SKM-1 treated with dmso at 0.1 percent for 144 hours (cell line): ENCODE measurements around the gene CACNA2D2.
A peak's percentile ranks its signal among the peaks of the same experiment; 100 is the strongest.

ENCODE experiments used
- DNase-seq: peaks from one replicate; lab custom pipeline; 2025; ENCODE audit not compliant: unreplicated experiment; lab: John Stamatoyannopoulos, UW

CACNA2D2 gene

GRCh38 chr3:50433954-50434353 lies 69.5 kb downstream of the CACNA2D2 start:
- DNase-seq, result no peak

DNA sequence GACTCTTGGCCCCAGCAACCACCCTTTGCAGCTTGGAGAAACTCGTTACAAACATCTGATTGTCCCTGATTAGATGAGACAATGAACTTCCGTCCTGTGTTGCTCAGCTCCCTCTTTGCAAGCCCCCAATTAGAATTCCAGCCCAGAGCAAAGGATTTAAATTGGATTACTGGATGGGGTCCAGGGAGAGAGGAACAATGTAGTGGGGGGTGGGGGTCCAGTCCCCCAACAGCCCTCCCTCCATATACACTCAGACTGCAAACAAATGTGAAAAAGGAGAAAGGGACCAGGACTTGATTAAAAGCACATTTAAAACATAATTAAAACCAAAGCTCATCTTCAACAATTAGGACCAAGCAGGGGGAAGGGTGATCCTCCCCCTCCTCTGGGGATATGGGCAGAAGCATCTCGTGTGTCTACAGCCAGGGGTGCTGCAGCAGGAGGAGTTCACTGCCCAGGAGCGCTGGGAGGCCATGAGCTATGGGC lies 72.4 kb downstream of the CACNA2D2 start:
- no peak for DNase-seq

GRCh38 chr3:50430191-50430590 lies 73.2 kb downstream of the CACNA2D2 start:
- DNase-seq, result no peak

- no peak for DNase-seq
Observed at GRCh38 chr3:50428007-50428633, 75.3 kb downstream of the CACNA2D2 start.

DNA sequence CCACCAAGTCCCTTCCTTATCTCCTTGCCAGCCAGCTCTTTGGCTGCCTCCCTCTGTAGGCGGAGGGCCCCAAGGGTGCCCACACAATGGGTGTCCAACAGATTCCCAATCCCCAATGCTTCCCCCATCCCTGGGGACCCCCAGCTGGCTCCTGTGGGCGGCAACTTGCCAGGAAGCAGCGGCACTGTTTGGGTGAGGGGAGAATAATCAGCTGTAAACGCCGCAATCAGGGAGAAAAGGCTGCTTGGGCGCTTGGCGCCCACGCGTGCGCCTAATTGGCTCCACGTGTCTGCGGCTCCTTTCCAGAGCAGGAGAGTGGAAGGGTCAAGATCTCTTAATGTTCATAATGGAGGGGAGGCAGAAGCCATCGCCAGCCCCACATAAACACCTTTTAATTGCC lies 76.2 kb downstream of the CACNA2D2 start:
- no peak for DNase-seq

DNA sequence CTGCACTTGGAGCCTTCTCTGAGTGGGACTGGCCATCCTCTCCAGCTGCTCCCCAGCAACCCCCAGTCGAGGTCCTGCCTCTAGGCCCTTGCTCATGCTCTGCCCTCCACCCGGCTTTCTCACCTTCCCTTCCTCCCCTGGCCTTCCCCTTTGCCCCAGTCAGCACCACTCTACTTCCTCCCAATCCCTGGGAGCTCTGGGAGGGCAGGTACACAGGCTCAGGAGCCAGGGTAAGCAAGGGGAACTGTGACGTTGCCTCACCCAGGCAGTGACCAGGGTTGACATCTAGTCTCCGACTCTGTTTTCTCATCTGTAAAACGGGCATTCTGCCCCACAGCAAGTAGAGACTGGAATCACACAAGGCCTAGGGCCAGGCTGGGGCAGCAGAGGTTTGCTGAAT lies 77.5 kb downstream of the CACNA2D2 start:
- DNase-seq, result no peak

DNA sequence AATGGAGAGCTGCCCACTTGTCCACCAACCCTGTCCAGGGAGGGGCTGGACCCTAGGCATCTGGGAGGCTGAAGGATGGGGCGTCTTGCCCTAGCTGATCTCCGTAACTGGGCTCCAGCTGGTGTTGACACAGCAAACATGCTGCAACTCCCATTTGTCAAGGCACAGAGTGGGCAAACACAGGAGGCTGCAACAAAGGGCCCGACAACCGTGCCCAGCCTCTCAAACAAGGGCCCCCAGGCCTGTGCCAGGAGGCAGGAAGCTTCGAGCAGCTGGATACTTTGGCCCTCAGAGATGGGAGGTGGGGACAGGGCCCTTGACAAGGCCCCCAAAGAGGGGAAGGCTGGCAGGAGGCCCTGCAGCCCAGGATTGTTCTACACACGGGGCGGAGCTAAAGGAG lies 79.9 kb downstream of the CACNA2D2 start:
- no peak for DNase-seq

DNA sequence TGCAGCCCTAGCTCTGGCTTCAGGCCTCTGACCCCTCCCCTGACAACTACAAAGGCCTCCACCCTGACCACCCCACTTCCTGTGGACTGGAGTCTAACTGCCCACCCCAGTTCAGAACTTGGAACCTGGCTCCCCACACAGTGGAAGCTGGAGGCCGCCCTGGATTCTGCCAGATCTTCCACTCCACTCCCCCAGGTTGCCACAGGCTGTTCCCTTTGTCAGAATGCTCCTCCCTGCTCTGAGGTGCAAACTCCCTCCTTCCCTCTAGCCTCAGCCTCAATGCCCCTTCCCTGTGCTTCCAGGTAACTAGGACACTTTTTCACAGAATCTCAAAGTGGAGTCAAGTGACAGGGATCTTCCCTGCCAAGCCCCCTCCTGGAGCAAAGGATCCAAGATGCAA lies 81.3 kb downstream of the CACNA2D2 start:
- DNase-seq, result no peak

GRCh38 chr3:50419595-50420370 lies 83.7 kb downstream of the CACNA2D2 start:
- DNase-seq, result no peak

DNA sequence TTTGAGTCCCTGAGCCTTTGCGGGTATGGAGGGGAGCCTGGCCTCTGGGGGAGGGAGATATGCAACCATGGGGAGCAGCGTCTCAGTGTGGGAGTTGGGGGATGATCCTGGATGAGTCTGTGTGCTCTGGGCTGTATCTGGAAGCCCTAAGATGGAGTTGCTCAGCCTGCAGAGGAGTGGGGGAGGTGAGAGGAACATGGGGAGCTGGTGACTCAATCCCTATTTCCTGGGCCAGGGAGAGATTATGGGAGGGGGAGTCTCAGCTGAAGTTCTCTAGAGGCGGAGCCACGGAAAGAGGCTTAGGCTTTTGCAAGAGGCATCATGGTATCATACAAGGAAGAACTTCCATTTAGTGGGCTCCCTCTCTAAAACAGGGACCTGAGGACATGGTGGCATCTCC lies 84.6 kb downstream of the CACNA2D2 start:
- DNase-seq, result peak; percentile 58

GRCh38 chr3:50417637-50418033 lies 85.8 kb downstream of the CACNA2D2 start:
- no peak for DNase-seq

DNA sequence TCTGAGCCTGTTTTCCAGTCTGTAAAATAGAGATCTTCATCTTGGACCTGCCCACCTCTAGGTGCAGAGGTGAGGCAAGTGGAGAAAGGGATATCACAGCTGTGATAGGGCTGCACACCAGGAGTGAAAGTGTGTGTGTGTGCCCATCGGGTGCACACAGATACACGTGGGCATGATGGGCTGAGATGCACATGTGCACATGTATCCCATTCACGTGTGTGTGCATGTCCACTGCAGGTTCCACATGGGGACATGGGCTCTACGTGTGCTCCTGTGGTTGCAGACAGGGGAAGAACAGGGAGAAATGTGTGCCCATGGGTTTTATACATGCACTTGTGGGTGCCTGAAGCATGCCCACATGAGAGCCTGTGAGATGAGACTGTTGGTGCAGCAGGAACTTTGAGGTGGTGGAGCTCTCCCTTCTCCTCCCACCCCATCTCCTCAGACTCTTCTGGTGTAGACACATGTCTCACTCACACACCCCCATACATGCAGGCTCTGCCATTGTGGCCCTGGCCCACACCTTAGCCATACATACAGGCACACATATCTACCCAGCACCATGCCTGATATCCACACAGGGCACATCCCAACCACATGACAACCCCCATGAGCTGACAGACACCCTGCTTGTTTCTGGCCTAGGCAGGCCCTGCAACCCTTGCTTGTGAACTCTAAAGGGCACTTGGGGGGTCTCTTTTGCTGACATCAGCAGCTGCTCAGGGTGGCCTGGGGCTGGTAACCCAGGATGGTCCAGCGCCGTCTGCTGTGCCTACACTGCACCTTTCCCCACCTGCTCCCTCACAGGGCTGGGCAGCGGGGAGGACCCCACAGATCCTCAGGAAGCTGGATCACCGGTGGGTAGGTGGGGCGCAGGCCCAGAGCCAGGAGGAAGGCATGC lies 86.4 kb downstream of the CACNA2D2 start:
- no peak for DNase-seq

DNA sequence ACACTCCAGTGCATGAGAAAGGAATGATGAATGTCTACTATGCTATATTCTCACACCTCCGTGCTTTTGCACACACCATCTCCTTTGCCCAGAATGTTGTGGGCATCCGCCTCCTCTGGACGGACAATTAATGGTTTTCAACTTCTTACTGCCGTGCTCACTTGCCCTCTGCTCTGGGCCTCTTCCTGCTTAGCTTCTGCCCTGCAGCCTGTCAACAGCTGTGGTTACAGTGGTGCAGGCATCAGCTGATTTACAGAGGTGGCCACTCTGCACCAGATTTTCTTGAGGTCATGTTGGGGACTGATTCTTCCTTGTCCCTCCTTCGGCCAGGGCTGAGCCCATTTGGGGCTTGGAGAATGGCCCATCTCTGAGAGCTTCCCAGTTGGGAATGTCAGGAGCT lies 87.6 kb downstream of the CACNA2D2 start:
- DNase-seq, result no peak

DNA sequence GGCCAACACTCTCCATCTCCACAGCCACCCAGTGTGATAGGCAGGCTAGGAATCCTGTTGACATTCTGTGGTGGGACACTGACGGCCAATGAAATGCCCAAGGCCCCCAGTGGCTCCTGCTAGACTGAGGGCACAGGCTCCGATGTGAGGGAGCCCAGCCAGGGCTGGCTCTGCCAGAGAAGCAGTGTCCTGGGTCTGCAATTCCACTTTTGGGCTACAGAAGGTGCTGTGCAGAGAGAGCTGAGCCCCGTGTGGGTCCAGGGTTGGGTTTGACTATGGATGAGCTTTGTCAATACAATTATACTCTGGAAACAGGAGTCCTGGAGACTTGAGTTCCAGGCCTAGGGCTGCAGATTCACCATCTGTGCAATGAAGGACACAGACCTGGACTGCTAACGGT lies 88.4 kb downstream of the CACNA2D2 start:
- DNase-seq, result no peak

DNA sequence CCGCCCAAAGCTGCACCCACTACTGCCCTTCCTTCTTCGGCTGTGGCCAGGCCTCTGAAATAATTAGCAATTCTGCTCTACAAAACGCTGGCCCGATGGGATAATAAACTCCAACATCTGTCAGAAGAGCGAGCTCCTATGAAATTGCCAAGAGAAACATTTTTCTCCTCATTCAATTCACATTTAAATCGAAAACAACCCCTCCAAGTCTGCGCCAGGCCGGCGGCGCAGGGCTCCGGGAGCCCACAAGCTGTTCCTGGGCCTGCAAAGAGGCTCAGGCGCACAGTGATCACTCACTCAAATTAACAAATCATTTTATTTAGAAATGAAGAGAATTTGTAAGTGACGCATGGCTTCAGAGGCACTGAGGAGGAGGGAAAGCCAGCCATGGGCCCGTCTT lies 88.8 kb downstream of the CACNA2D2 start:
- DNase-seq, result no peak

DNA sequence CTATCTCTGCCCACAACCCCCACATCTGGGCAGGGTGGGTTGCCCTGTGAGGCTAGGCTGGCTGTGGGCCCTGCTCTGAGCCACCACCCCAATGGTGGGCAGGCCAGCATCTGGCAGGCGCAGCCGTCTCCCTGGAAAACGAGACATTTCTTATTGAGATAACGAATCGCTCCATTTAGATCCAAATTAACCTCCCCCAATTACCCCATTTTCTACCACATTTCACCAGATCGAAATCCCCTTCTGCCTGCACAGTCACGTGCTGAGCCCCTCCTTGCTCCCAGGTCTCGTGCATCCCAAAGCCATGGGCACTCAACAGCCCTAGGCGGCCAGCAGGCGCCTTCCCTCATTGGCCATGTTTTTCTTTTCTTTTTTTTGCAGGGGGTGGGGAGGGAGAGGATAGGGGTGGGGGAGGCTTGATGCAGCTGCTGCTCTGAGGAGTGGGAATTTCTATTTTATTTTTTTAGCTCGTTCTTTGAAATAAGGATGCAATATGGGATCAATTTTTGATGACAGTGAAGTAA lies 91.1 kb downstream of the CACNA2D2 start:
- no peak for DNase-seq

DNA sequence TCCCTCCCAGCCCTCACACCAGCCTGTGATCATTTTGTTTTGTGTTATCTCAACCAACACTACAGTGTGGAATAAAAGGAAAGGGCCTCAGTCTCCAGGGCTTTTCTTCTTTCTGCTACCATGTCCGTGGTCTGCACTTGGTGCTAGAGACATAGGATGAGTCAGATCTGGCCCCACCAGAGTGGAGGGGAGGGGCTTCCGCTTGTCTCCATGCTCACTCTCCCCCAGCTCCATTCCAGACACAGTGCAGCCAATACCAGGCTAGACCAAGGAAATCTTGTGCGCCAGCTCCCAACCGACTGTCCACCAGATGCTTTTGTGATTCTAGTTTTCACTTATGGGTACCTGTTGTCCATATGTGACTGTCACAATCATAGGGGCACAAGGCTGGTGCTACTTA lies 92.2 kb downstream of the CACNA2D2 start:
- no peak for DNase-seq

- DNase-seq, result no peak
Observed at GRCh38 chr3:50410608-50411139, 92.8 kb downstream of the CACNA2D2 start.

- no peak for DNase-seq
Observed at GRCh38 chr3:50410185-50410584, 93.2 kb downstream of the CACNA2D2 start.

- no peak for DNase-seq
Observed at GRCh38 chr3:50408443-50408944, 94.9 kb downstream of the CACNA2D2 start.

DNA sequence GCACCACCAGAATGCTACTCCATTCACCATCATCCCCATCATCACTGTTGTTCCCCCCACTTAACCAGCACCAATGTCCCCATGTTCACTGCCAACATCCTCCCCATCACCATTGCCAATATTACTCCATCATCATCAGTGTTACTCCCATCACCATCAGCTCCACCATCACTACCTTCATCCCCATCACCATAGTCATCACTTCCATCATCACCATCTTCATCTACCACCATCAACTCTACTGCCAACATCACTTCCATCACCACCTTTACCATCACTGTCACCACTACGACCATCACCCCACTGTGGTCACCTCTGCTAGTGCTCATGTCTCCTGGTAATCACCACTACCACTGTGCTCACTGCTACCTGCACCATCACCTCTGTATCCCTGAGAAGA lies 96.9 kb downstream of the CACNA2D2 start:
- no peak for DNase-seq
